ENCODE measurements around the gene CCL11. TPM values are rescaled to one million over a fixed set of nuclear protein-coding genes. Genes with fewer than 3 reads are reported as not detected.
A peak's percentile ranks its signal among the peaks of the same experiment; 100 is the strongest.

Gene CCL11
- total RNA-seq, 4 donors from 2014 or later, result not detected

- TF ChIP-seq CTCF (IDR thresholded peaks at IDR 0.05) (no peak), POLR2AphosphoS5 (IDR thresholded peaks at IDR 0.05) (peak in 1 of 3 donors; percentile 30)
- Histone ChIP-seq H3K27ac (no peak overlapping the region), H3K27me3 (no peaks in the 10 kb centered on the region), H3K4me1 (peaks cover 27% of the 10 kb centered on the region), H3K9me3 (no peaks in the 10 kb centered on the region), H3K36me3 (no peaks in the 10 kb centered on the region), H3K4me3 (no peak overlapping the region)
- WGBS, result 51% methylated on average over 3 of the region's 3 CpGs
- no peak for DNase-seq (ENCODE audit: low spot score in 2 of 2)
These were observed 21.6 kb downstream of the CCL11 start for GRCh38 chr17:34307110-34307509.

- Histone ChIP-seq H3K4me3 (no peak overlapping the region), H3K9me3 (no peaks in the 10 kb centered on the region), H3K27me3 (no peaks in the 10 kb centered on the region), H3K4me1 (peaks cover 28% of the 10 kb centered on the region), H3K36me3 (no peaks in the 10 kb centered on the region), H3K27ac (no peak overlapping the region)
- DNase-seq (ENCODE audit: low spot score in 2 of 2), result no peak
- TF ChIP-seq CTCF (IDR thresholded peaks at IDR 0.05), result no peak
- no peak for TF ChIP-seq POLR2A (IDR thresholded peaks at IDR 0.05)
- TF ChIP-seq POLR2AphosphoS5 (IDR thresholded peaks at IDR 0.05), result no peak
- no peak for TF ChIP-seq EP300 (IDR thresholded peaks at IDR 0.05)
These were observed 22.8 kb downstream of the CCL11 start for GRCh38 chr17:34308371-34308770.

- Histone ChIP-seq H3K27me3 (no peaks in the 10 kb centered on the region), H3K4me3 (no peak overlapping the region), H3K9me3 (no peaks in the 10 kb centered on the region), H3K36me3 (no peaks in the 10 kb centered on the region), H3K4me1 (peaks cover 46% of the 10 kb centered on the region), H3K27ac (no peak overlapping the region)
- no peak for DNase-seq (ENCODE audit: low spot score in 2 of 2)
- WGBS, result 59% methylated on average over 7 of the region's 7 CpGs
- no peak for TF ChIP-seq EP300 (IDR thresholded peaks at IDR 0.05)
- TF ChIP-seq POLR2A (IDR thresholded peaks at IDR 0.05), result no peak
- no peak for TF ChIP-seq CTCF (IDR thresholded peaks at IDR 0.05)
- no peak for TF ChIP-seq POLR2AphosphoS5 (IDR thresholded peaks at IDR 0.05)
These were observed 25.7 kb downstream of the CCL11 start for GRCh38 chr17:34311291-34311690.

- TF ChIP-seq CTCF (IDR thresholded peaks at IDR 0.05), result no peak
- WGBS, result 45% methylated on average over 5 of the region's 5 CpGs
- Histone ChIP-seq H3K4me3 (no peak overlapping the region), H3K9me3 (no peaks in the 10 kb centered on the region), H3K27me3 (no peaks in the 10 kb centered on the region), H3K36me3 (no peaks in the 10 kb centered on the region), H3K4me1 (peaks cover 40% of the 10 kb centered on the region), H3K27ac (no peak overlapping the region)
- no peak for DNase-seq (ENCODE audit: low spot score in 2 of 2)
These were observed 26.5 kb downstream of the CCL11 start for GRCh38 chr17:34312080-34312479.

- no peaks in the 10 kb centered on the region for H3K27me3 ChIP-seq
- peaks cover 31% of the 10 kb centered on the region for H3K4me1 ChIP-seq
- H3K4me3 ChIP-seq, result no peak overlapping the region
- no peak for DNase-seq (ENCODE audit: low spot score in 2 of 2)
- H3K27ac ChIP-seq, result no peak overlapping the region
- TF ChIP-seq POLR2AphosphoS5 (IDR thresholded peaks at IDR 0.05), result no peak
- TF ChIP-seq POLR2A (IDR thresholded peaks at IDR 0.05), result no peak
- TF ChIP-seq EP300 (IDR thresholded peaks at IDR 0.05), result no peak
- TF ChIP-seq CTCF (IDR thresholded peaks at IDR 0.05), result no peak
- WGBS, result 72% methylated on average over 4 of the region's 4 CpGs
- H3K36me3 ChIP-seq, result no peaks in the 10 kb centered on the region
- H3K9me3 ChIP-seq, result no peaks in the 10 kb centered on the region
These were observed 27.6 kb downstream of the CCL11 start for GRCh38 chr17:34313164-34313563.
